ENCODE results near the gene OR14A16. TPM values are rescaled to one million over a fixed set of nuclear protein-coding genes. Genes with fewer than 3 reads are reported as not detected.

The OR14A16 gene
- total RNA-seq, 1 donor from 2014 or later = not detected

- H3K4me1 Mint-ChIP-seq = no peaks in the 10 kb centered on the region
- H3K27me3 Mint-ChIP-seq = no peaks in the 10 kb centered on the region
- intact Hi-C loops (cut with micrococcal nuclease) = no loop called here
- DNase-seq (no peak), ATAC-seq (ENCODE audit: low read depth) (no peak)
- H3K36me3 Mint-ChIP-seq (ENCODE audit: low read depth) = no peaks in the 10 kb centered on the region
- POLR2A ChIA-PET = no interaction called here
- no peak overlapping the region for H3K4me3 Mint-ChIP-seq
- H3K27ac Mint-ChIP-seq = no peak overlapping the region
- no peak for TF ChIP-seq CTCF (IDR thresholded peaks at IDR 0.05)
- no peaks in the 10 kb centered on the region for H3K9me3 Mint-ChIP-seq
- CTCF ChIA-PET = no interaction called here
These were observed 9.7 kb upstream of the OR14A16 start for GRCh38 chr1:247833601-247834000.

- Mint-ChIP-seq H3K4me3 (no peak overlapping the region), H3K4me1 (no peaks in the 10 kb centered on the region), H3K27me3 (no peaks in the 10 kb centered on the region), H3K9me3 (peaks cover 3% of the 10 kb centered on the region), H3K36me3 (ENCODE audit: low read depth) (no peaks in the 10 kb centered on the region), H3K27ac (no peak overlapping the region)
- ChIA-PET POLR2A (no interaction called here), CTCF (no interaction called here)
- intact Hi-C loops (cut with micrococcal nuclease) = no loop called here
- no peak for TF ChIP-seq CTCF (IDR thresholded peaks at IDR 0.05)
- DNase-seq = no peak
- no peak for ATAC-seq (ENCODE audit: low read depth)
These were observed 5.7 kb upstream of the OR14A16 start for GRCh38 chr1:247829656-247830055.

GRCh38 chr1:247825362-247825761 is 1.4 kb upstream of the OR14A16 start:
- ChIA-PET POLR2A (no interaction called here), CTCF (no interaction called here)
- no peak for DNase-seq
- Mint-ChIP-seq H3K27me3 (no peaks in the 10 kb centered on the region), H3K4me3 (no peak overlapping the region), H3K27ac (no peak overlapping the region), H3K4me1 (peaks cover 7% of the 10 kb centered on the region), H3K9me3 (peaks cover 3% of the 10 kb centered on the region), H3K36me3 (ENCODE audit: low read depth) (no peaks in the 10 kb centered on the region)
- no peak for TF ChIP-seq CTCF (IDR thresholded peaks at IDR 0.05)
- ATAC-seq (ENCODE audit: low read depth) = no peak
- intact Hi-C loops (cut with micrococcal nuclease) = no loop called here

GRCh38 chr1:247822060-247822459 is 1.9 kb downstream of the OR14A16 start:
- ATAC-seq (ENCODE audit: low read depth) (no peak), DNase-seq (no peak)
- TF ChIP-seq CTCF (IDR thresholded peaks at IDR 0.05) = no peak
- Mint-ChIP-seq H3K4me3 (no peak overlapping the region), H3K4me1 (peaks cover 7% of the 10 kb centered on the region), H3K9me3 (peaks cover 3% of the 10 kb centered on the region), H3K36me3 (ENCODE audit: low read depth) (no peaks in the 10 kb centered on the region), H3K27ac (no peak overlapping the region), H3K27me3 (no peaks in the 10 kb centered on the region)
- intact Hi-C loops (cut with micrococcal nuclease) = no loop called here
- ChIA-PET CTCF (no interaction called here), POLR2A (no interaction called here)

DNA sequence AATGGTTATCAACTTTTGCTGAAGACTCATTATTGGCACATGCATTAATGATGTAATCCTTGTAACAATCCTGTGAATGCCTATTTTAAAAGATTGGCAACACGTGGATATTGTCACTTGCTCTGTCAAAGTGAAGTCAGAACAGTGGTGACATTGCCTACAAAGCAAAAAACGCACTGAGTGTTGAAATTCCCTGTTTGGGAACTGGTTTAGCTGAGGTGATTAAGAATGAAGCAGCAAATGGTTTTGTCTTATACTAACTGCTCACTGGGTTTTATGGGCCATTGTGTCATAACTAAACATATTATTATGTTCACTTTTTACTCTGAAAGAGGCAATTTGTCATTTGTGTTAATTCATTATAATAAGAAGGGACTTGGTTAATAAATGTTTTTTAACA is 11.3 kb downstream of the OR14A16 start:
- no peaks in the 10 kb centered on the region for H3K9me3 Mint-ChIP-seq
- no peaks in the 10 kb centered on the region for H3K27me3 Mint-ChIP-seq
- no peak for TF ChIP-seq CTCF (IDR thresholded peaks at IDR 0.05)
- ChIA-PET CTCF (no interaction called here), POLR2A (no interaction called here)
- no peak overlapping the region for H3K4me3 Mint-ChIP-seq
- no peak overlapping the region for H3K27ac Mint-ChIP-seq
- intact Hi-C loops (cut with micrococcal nuclease) = no loop called here
- ATAC-seq (ENCODE audit: low read depth) = no peak
- H3K4me1 Mint-ChIP-seq = no peaks in the 10 kb centered on the region
- DNase-seq = no peak
- no peaks in the 10 kb centered on the region for H3K36me3 Mint-ChIP-seq (ENCODE audit: low read depth)

All from activated B cell treated with CpG ODN at 0.5 μM for 24 hours (primary cell).